ENCODE results near the gene KCNA10. TPM values are rescaled to one million over a fixed set of nuclear protein-coding genes. Genes with fewer than 3 reads are reported as not detected.

KCNA10 gene
- total RNA-seq, 1 donor from 2014 or later, result not detected

DNA sequence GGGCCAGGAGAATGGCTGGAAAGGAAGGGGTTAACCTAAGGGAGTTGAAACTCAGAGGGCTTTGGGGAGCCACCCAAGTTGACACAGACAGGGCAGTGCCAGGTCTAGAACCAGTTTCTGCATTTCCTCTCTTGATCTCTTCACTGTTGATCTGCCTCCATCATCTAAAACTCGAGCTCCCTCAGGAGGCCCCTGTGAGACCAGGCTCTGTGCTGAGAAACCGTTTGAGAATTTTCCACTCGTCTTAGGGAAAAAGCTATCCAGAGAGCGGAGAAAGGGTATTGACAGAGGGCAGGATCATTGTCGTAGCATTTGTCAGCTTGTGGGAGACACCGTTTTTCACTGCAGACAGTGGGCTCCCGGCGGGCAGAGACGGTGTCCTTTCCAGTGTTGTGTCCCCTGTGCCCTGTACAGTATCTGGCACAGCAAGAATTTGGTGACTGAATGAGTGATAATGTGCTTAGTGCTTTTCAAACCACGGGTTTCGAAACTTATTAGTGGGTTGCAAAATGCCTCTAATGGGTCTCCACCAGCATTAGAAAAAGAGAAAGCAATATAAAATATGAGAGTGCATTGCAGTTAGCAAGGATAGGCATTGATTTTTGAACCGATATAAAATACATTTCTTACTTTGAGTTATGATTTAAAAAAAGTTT is 36.9 kb downstream of the KCNA10 start:
- Mint-ChIP-seq H3K36me3 (ENCODE audit: unreplicated experiment) (no peaks in the 10 kb centered on the region), H3K9me3 (ENCODE audit: unreplicated experiment) (peaks cover 5% of the 10 kb centered on the region), H3K4me3 (ENCODE audit: unreplicated experiment) (no peak overlapping the region), H3K27ac (ENCODE audit: unreplicated experiment) (no peak overlapping the region), H3K4me1 (ENCODE audit: low read depth, unreplicated experiment) (no peaks in the 10 kb centered on the region), H3K27me3 (ENCODE audit: unreplicated experiment) (peaks cover 5% of the 10 kb centered on the region)
- DNase-seq, result no peak
- TF ChIP-seq, protein P1, sequence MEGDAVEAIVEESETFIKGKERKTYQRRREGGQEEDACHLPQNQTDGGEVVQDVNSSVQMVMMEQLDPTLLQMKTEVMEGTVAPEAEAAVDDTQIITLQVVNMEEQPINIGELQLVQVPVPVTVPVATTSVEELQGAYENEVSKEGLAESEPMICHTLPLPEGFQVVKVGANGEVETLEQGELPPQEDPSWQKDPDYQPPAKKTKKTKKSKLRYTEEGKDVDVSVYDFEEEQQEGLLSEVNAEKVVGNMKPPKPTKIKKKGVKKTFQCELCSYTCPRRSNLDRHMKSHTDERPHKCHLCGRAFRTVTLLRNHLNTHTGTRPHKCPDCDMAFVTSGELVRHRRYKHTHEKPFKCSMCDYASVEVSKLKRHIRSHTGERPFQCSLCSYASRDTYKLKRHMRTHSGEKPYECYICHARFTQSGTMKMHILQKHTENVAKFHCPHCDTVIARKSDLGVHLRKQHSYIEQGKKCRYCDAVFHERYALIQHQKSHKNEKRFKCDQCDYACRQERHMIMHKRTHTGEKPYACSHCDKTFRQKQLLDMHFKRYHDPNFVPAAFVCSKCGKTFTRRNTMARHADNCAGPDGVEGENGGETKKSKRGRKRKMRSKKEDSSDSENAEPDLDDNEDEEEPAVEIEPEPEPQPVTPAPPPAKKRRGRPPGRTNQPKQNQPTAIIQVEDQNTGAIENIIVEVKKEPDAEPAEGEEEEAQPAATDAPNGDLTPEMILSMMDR (IDR thresholded peaks at IDR 0.05; ENCODE audit: partially characterized antibody, unreplicated experiment), result no peak

DNA sequence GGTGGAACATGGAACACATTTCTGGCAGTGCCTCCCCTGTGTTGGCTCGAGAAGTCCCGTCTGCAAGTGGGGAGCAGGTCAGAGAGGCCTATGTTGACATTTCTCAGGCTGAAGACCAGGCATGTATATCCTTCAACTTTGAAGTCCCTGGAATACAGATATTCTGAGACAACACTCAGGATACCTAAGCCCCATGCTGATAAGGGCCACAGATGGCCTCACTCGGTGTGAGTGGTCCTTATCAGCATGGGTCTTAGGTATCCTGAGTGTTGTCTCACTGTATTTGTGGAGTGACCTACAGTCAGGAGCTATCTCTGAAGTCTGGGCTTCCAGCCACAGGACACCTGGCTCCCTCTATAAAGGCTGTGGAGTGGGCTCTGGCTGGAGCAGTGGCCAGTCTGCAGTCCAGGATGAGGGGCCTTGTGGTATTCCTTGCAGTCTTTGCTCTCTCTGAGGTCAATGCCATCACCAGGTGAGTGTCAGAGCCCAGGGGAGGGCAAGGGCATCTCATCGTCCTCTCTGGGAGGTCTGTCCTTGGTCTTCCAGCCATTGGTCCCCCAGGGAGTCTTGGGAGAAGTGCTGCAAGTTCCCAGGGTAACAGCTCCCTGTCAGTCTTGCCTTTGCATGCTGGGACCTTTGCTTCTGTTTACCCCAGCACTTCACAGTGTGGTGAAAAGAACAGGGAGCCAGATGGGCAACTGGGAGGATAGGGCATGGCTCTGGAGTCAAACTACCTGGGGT is 38.4 kb downstream of the KCNA10 start:
- Mint-ChIP-seq H3K9me3 (ENCODE audit: unreplicated experiment) (peaks cover 5% of the 10 kb centered on the region), H3K36me3 (ENCODE audit: unreplicated experiment) (no peaks in the 10 kb centered on the region), H3K4me1 (ENCODE audit: low read depth, unreplicated experiment) (no peaks in the 10 kb centered on the region), H3K27ac (ENCODE audit: unreplicated experiment) (no peak overlapping the region), H3K4me3 (ENCODE audit: unreplicated experiment) (no peak overlapping the region), H3K27me3 (ENCODE audit: unreplicated experiment) (peaks cover 7% of the 10 kb centered on the region)
- TF ChIP-seq, protein P1 (IDR thresholded peaks at IDR 0.05; ENCODE audit: partially characterized antibody, unreplicated experiment), result no peak
- DNase-seq, result no peak

DNA sequence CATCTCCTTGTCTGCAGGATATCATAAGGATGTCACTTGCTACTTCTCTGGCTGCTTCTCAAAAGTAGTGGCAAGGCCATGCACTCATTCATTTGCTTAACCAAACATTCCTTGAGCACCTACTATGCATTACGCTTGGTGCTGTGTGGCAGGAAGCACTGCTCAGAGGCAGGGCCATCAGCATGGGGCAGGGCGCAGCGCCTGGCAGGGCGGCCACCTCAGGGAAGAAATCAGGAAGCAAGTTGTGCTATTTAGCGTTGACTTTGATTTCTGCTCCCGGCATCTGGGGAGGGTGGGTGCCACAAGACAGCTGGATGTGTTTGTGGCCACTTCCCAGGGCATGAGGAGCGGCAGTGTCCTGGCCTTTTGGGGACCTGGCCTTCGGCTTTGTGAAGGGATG is 40.1 kb downstream of the KCNA10 start:
- Mint-ChIP-seq H3K36me3 (ENCODE audit: unreplicated experiment) (no peaks in the 10 kb centered on the region), H3K4me1 (ENCODE audit: low read depth, unreplicated experiment) (no peaks in the 10 kb centered on the region), H3K27me3 (ENCODE audit: unreplicated experiment) (peaks cover 10% of the 10 kb centered on the region), H3K27ac (ENCODE audit: unreplicated experiment) (no peak overlapping the region), H3K4me3 (ENCODE audit: unreplicated experiment) (no peak overlapping the region), H3K9me3 (ENCODE audit: unreplicated experiment) (peaks cover 5% of the 10 kb centered on the region)
- no peak for DNase-seq
- TF ChIP-seq, protein P1 (IDR thresholded peaks at IDR 0.05; ENCODE audit: partially characterized antibody, unreplicated experiment), result no peak

DNA sequence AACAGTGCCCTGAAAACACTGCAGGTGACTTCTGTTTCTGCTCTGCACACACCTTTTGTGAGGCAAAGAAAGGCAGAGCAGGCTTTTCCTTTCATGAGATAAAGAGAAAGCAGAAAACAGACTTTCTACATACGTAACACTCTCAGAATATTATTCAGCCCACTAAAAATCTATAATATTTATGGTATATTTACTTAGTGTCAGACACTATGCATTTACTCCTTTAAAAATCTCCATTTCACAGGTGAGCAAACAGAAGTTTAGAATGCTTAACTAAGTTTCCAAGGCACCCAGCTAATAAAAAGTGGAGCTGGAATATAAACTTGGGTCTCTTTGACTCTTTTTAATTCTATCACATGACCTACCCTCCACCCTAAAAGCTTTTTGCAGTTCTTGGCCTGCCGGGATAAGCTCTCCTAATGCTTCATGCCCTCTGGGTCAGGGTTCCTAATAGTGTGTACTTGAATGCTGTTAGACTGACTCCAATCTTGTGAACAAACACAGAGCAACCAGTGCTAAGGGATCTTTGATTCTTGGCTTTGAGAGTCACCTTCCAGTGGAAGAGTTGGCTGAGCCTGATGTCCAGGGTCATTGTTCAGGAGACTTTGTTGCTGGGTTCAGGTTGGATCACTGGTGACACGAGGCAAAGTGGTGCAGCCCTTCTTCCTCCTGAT is 40.9 kb downstream of the KCNA10 start:
- H3K9me3 Mint-ChIP-seq (ENCODE audit: unreplicated experiment), result peaks cover 5% of the 10 kb centered on the region
- peaks cover 10% of the 10 kb centered on the region for H3K27me3 Mint-ChIP-seq (ENCODE audit: unreplicated experiment)
- H3K4me3 Mint-ChIP-seq (ENCODE audit: unreplicated experiment), result no peak overlapping the region
- H3K36me3 Mint-ChIP-seq (ENCODE audit: unreplicated experiment), result no peaks in the 10 kb centered on the region
- no peak overlapping the region for H3K27ac Mint-ChIP-seq (ENCODE audit: unreplicated experiment)
- TF ChIP-seq, protein P1 (IDR thresholded peaks at IDR 0.05; ENCODE audit: partially characterized antibody, unreplicated experiment), result peak; percentile 10
- no peaks in the 10 kb centered on the region for H3K4me1 Mint-ChIP-seq (ENCODE audit: low read depth, unreplicated experiment)
- DNase-seq, result no peak
